ENCODE measurements around the gene NUPR1. TPM values are rescaled to one million over a fixed set of nuclear protein-coding genes. Genes with fewer than 3 reads are reported as not detected.

Gene NUPR1
- total and polyA plus RNA-seq, 4 donors = 85.0 to 148 (median 111) TPM

GRCh38 chr16:28498666-28499381, 40.0 kb downstream of the NUPR1 start:
- Histone ChIP-seq H3K4me1 (ENCODE audit: control insufficient read depth in 1 of 2, insufficient read depth in 2 of 2, low read length in 2 of 2) (no peaks in the 10 kb centered on the region), H3K9me3 (ENCODE audit: control insufficient read depth, low read length) (no peaks in the 10 kb centered on the region), H3K36me3 (ENCODE audit: control insufficient read depth in 1 of 2, insufficient read depth in 2 of 2, low read length in 1 of 2) (no peaks in the 10 kb centered on the region), H3K4me3 (ENCODE audit: low read length in 2 of 2) (no peak overlapping the region), H3K27me3 (ENCODE audit: control insufficient read depth in 1 of 2, insufficient read depth in 2 of 2, low read length in 1 of 2) (no peaks in the 10 kb centered on the region), H3K27ac (ENCODE audit: low read depth in 1 of 2, low read length in 2 of 2) (no peak overlapping the region)
- intact Hi-C loops (cut with DNase I) = no loop called here
- no peak for DNase-seq
- ATAC-seq (ENCODE audit: low FRiP score) = no peak
- WGBS, 2 donors = 79 to 87% methylated on average over 15 of the region's 15 CpGs

GRCh38 chr16:28497861-28498599, 40.7 kb downstream of the NUPR1 start:
- DNase-seq (no peak), ATAC-seq (ENCODE audit: low FRiP score) (no peak)
- Histone ChIP-seq H3K27me3 (ENCODE audit: control insufficient read depth in 1 of 2, insufficient read depth in 2 of 2, low read length in 1 of 2) (no peaks in the 10 kb centered on the region), H3K4me1 (ENCODE audit: control insufficient read depth in 1 of 2, insufficient read depth in 2 of 2, low read length in 2 of 2) (no peaks in the 10 kb centered on the region), H3K27ac (ENCODE audit: low read depth in 1 of 2, low read length in 2 of 2) (no peak overlapping the region), H3K9me3 (ENCODE audit: control insufficient read depth, low read length) (no peaks in the 10 kb centered on the region), H3K4me3 (ENCODE audit: low read length in 2 of 2) (no peak overlapping the region), H3K36me3 (ENCODE audit: control insufficient read depth in 1 of 2, insufficient read depth in 2 of 2, low read length in 1 of 2) (no peaks in the 10 kb centered on the region)
- intact Hi-C loops (cut with DNase I) = no loop called here
- 82 to 86% methylated on average over 30 to 33 of the region's 33 CpGs for WGBS, 2 donors

GRCh38 chr16:28497386-28497785, 41.4 kb downstream of the NUPR1 start:
- WGBS, 2 donors = 83 to 90% methylated on average over 9 of the region's 9 CpGs
- no peaks in the 10 kb centered on the region for H3K9me3 ChIP-seq (ENCODE audit: control insufficient read depth, low read length)
- H3K27ac ChIP-seq (ENCODE audit: low read depth in 1 of 2, low read length in 2 of 2) = no peak overlapping the region
- no peaks in the 10 kb centered on the region for H3K36me3 ChIP-seq (ENCODE audit: control insufficient read depth in 1 of 2, insufficient read depth in 2 of 2, low read length in 1 of 2)
- ATAC-seq (ENCODE audit: low FRiP score) = no peak
- no peaks in the 10 kb centered on the region for H3K27me3 ChIP-seq (ENCODE audit: control insufficient read depth in 1 of 2, insufficient read depth in 2 of 2, low read length in 1 of 2)
- intact Hi-C loops (cut with DNase I) = no loop called here
- H3K4me3 ChIP-seq (ENCODE audit: low read length in 2 of 2) = no peak overlapping the region
- no peaks in the 10 kb centered on the region for H3K4me1 ChIP-seq (ENCODE audit: control insufficient read depth in 1 of 2, insufficient read depth in 2 of 2, low read length in 2 of 2)
- no peak for DNase-seq

- no peaks in the 10 kb centered on the region for H3K9me3 ChIP-seq (ENCODE audit: control insufficient read depth, low read length)
- no peak overlapping the region for H3K27ac ChIP-seq (ENCODE audit: low read depth in 1 of 2, low read length in 2 of 2)
- no peak for ATAC-seq (ENCODE audit: low FRiP score)
- no peaks in the 10 kb centered on the region for H3K27me3 ChIP-seq (ENCODE audit: control insufficient read depth in 1 of 2, insufficient read depth in 2 of 2, low read length in 1 of 2)
- no peaks in the 10 kb centered on the region for H3K4me1 ChIP-seq (ENCODE audit: control insufficient read depth in 1 of 2, insufficient read depth in 2 of 2, low read length in 2 of 2)
- intact Hi-C loops (cut with DNase I) = no loop called here
- no peaks in the 10 kb centered on the region for H3K36me3 ChIP-seq (ENCODE audit: control insufficient read depth in 1 of 2, insufficient read depth in 2 of 2, low read length in 1 of 2)
- WGBS, 2 donors = 74 to 77% methylated on average over 19 of the region's 19 CpGs
- no peak for DNase-seq
- no peak overlapping the region for H3K4me3 ChIP-seq (ENCODE audit: low read length in 2 of 2)
Measured at GRCh38 chr16:28496844-28497243, 41.9 kb downstream of the NUPR1 start.

GRCh38 chr16:28495795-28496749, 42.7 kb downstream of the NUPR1 start:
- no peak overlapping the region for H3K4me3 ChIP-seq (ENCODE audit: low read length in 2 of 2)
- no peak for ATAC-seq (ENCODE audit: low FRiP score)
- WGBS, 2 donors = 85 to 91% methylated on average over 16 to 20 of the region's 20 CpGs

GRCh38 chr16:28495098-28495793, 43.5 kb downstream of the NUPR1 start:
- H3K27ac ChIP-seq (ENCODE audit: low read depth in 1 of 2, low read length in 2 of 2) = no peak overlapping the region
- no peaks in the 10 kb centered on the region for H3K9me3 ChIP-seq (ENCODE audit: control insufficient read depth, low read length)
- intact Hi-C loops (cut with DNase I) = no loop called here
- ATAC-seq (ENCODE audit: low FRiP score) (no peak), DNase-seq (no peak)
- no peaks in the 10 kb centered on the region for H3K4me1 ChIP-seq (ENCODE audit: control insufficient read depth in 1 of 2, insufficient read depth in 2 of 2, low read length in 2 of 2)
- 77 to 80% methylated on average over 13 of the region's 13 CpGs for WGBS, 2 donors
- no peaks in the 10 kb centered on the region for H3K27me3 ChIP-seq (ENCODE audit: control insufficient read depth in 1 of 2, insufficient read depth in 2 of 2, low read length in 1 of 2)
- H3K4me3 ChIP-seq (ENCODE audit: low read length in 2 of 2) = no peak overlapping the region
- no peaks in the 10 kb centered on the region for H3K36me3 ChIP-seq (ENCODE audit: control insufficient read depth in 1 of 2, insufficient read depth in 2 of 2, low read length in 1 of 2)

More at GRCh38 chr16:28495795-28496749, 42.7 kb downstream of the NUPR1 start:
- Histone ChIP-seq H3K36me3 (ENCODE audit: control insufficient read depth in 1 of 2, insufficient read depth in 2 of 2, low read length in 1 of 2) (no peaks in the 10 kb centered on the region), H3K9me3 (ENCODE audit: control insufficient read depth, low read length) (no peaks in the 10 kb centered on the region), H3K4me1 (ENCODE audit: control insufficient read depth in 1 of 2, insufficient read depth in 2 of 2, low read length in 2 of 2) (no peaks in the 10 kb centered on the region), H3K27ac (ENCODE audit: low read depth in 1 of 2, low read length in 2 of 2) (no peak overlapping the region), H3K27me3 (ENCODE audit: control insufficient read depth in 1 of 2, insufficient read depth in 2 of 2, low read length in 1 of 2) (no peaks in the 10 kb centered on the region)
- DNase-seq = no peak
- intact Hi-C loops (cut with DNase I) = no loop called here

GRCh38 chr16:28494121-28494851, 44.5 kb downstream of the NUPR1 start, which contains the start of gene APOBR:
APOBR (plus strand) TSS chr16:28494643; CDS start chr16:28494682, 39 bp downstream.
- H3K4me1 ChIP-seq (ENCODE audit: control insufficient read depth in 1 of 2, insufficient read depth in 2 of 2, low read length in 2 of 2) = no peaks in the 10 kb centered on the region
- DNase-seq = peak in 1 of 2 donors; percentile 80
- intact Hi-C loops (cut with DNase I) = loop anchor here (5.0 kb wide), 2 partner anchors 43 to 58 kb away; partner anchors contain the start of genes NUPR1 (in 2 of the 2) and SGF29 (in 2 of the 2)
- no peak for ATAC-seq (ENCODE audit: low FRiP score)
- H3K9me3 ChIP-seq (ENCODE audit: control insufficient read depth, low read length) = no peaks in the 10 kb centered on the region
- 78 to 81% methylated on average over 12 of the region's 12 CpGs for WGBS, 2 donors
- H3K27ac ChIP-seq (ENCODE audit: low read depth in 1 of 2, low read length in 2 of 2) = no peak within 1 kb of the TSS
- no peaks in the 10 kb centered on the region for H3K36me3 ChIP-seq (ENCODE audit: control insufficient read depth in 1 of 2, insufficient read depth in 2 of 2, low read length in 1 of 2)
- H3K27me3 ChIP-seq (ENCODE audit: control insufficient read depth in 1 of 2, insufficient read depth in 2 of 2, low read length in 1 of 2) = no peaks in the 10 kb centered on the region
- no peak within 1 kb of the TSS for H3K4me3 ChIP-seq (ENCODE audit: low read length in 2 of 2)
